Left renal pelvis (tissue), 4 donors: Measurements from ENCODE around the gene VTI1A. TPM values are rescaled to one million over a fixed set of nuclear protein-coding genes. Genes with fewer than 3 reads are reported as not detected.

Experiments used
- DNase-seq, 4 donors: peaks; one replicate each; pipeline ENCODE4 v3.0.0-alpha.2; 2013; ENCODE audit warnings: low read depth in 4 of 4, low spot score in 3 of 4
- polyA plus RNA-seq, 4 donors: library from polyadenylated mRNA; unstranded; fragments of 120-200 nt; gene quantifications; one replicate each; pipeline ENCODE4 v1.2.1, GENCODE V29; 2013; ENCODE audit not compliant: insufficient read length in 4 of 4

Gene VTI1A
- polyA plus RNA-seq, 4 donors, result 13.9 to 21.5 (median 20.5) TPM

DNA sequence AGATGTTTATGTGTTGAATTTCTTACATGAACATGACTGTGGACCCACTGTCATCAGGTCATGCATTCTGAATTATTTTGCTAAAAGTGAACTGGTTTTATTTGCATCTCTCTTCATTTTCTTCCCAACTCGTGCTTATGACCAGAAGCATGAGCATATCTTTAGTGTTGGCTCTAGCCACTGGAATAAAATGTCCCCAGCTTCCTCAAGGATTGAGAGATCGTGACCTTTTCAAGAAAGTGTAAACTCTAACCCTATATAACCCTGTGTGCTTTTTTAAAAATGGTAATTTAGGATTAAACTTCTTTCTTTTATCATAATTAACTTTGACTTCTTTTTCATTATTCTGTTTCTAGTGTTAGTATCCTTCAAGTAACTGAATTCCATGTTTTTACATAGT is 55.5 kb downstream of the VTI1A start:
- no peak for DNase-seq

DNA sequence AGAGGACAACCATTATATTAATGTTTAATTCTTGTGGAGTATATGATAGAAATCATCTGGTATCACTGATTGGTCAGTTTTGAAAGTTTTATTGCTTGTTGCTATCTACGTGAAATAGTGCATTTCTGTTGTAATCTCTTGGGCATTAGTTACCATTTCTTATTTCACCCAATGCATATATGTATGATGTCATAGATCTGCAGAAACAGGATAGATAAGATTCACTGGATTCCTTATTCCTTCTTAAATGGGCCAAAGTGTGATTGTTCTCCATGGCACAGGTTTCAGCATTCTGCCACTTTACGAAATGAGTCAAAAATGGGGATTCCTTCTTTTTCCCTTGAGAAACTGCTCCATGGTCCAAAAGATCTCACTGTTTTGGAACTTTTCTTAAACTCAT is 56.6 kb downstream of the VTI1A start:
- DNase-seq, result no peak

DNA sequence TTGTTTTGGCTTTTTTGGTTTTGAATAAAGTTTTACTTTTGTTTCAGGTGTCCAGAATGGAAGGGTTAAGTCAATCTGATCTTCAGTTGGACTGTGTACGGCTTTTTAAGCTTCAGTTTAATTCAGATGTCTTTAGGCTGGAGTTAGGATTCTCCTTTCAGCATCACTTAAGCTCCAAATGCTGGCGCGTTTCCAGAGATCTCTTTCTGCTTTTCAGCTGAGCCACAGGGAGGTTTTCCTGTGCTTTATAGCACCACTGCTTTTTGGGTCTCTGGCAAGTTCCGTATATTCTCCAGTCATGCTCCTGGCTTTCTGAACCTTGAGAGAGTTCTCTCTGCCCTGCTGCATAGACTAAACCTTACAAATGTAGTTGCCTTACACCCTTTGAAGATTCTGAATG is 60.0 kb downstream of the VTI1A start:
- no peak for DNase-seq

DNA sequence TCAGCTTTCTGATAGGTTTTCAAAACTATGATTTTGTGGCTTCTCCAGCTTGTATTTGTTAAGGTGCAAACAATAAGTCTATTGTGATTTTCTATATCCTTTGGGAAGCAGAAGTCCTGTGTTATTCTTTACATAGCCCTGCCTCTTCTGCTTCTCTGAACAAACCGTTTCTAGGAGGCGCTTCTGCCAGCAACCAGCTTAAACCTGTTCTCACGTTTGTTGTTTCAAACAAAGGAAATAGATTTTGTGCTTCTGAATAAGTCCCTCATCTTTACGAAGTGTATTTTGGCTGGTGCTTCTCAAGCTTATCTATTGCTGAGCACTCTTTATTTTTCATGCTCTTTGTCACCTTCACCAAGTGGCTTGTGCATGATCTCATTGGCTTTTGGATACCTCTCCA is 61.0 kb downstream of the VTI1A start:
- DNase-seq, result no peak

DNA sequence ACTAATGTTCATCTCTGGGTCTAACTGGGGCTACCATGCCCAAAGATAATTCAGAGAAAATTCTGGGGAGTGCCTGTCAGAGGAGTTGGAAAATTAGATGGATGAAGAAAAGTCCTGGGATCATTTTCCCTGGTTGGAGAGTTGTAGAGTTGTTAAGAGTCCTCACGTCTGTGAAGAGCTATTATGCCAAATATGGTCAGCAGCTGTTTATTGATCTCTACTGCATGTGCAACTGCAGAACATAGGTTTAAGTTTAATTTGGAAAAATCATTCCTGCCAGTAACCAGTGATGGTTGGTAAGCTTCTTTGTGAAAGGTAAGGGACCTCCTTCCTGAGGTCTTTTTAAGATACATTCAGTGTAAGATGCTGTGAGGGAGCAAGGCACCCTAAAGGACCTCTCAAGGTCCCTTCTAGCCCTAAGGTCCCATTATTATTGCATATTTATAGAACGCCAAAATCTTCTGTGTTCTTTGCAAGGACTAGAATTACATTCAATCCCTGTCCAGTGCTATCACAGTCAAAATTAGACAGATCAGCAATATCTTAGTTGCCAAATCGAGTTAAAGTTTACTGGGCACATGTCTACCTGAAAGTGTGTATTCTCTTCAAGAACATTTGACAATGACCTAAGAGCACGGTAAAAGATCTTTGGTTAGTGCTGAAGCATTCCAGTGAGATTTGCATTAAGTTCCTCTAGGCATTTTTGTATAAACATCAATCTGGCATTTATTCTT is 62.7 kb downstream of the VTI1A start:
- DNase-seq, result no peak

DNA sequence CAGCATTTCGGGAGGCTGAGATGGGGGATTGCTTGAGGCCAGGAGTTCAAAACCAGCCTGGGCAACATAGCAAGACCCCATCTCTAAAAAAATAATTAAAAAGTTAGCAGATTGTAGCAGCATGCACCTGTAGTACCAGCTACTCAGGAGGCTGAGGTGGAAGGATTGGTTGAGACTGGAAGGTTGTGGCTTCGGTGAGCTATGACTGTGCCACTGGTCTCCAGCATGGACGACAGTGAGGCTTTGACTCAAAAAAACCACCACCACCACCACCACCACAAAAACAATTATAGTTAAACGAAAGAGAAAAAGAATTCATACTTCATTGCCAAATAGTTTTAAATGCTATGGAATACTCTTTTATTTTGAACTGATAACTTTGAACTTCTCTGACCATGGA is 63.4 kb downstream of the VTI1A start:
- DNase-seq, result no peak

DNA sequence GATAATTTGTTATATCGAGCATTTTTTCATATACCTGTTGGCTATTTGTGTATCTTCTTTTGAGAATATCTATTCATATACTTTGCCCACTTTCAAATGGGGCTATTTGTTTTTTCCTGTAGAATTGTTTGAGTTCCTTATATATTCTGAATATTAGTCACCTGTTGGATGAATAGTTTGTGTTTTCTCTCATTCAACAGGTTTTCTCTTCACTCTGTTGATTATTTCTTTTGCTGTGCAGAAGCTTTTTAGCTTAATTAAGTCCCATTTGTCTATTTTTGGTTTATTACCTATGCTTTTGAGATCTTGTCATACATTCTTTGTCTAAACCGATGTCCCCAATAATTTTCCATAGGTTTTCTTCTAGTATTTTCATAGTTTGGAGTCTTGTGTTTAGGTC is 65.3 kb downstream of the VTI1A start:
- DNase-seq, result no peak

DNA sequence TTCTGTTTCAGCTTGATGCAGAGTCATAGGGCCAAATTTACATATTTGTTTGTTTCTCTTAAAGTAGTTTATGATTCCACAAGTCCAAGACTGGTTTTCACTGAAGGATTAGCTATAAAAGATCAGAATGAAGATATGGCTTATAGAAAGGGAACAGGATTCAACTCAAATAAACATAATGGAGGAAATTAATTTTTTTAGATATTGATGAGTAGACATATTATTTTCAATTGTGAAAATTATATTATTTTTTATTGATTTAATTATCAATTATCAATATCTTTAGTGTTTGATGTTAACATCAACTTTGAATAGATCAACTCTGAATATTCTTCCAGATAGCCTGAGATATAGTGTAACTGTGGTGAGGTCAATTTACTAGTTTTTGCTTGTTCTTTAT is 68.1 kb downstream of the VTI1A start:
- DNase-seq, result no peak

DNA sequence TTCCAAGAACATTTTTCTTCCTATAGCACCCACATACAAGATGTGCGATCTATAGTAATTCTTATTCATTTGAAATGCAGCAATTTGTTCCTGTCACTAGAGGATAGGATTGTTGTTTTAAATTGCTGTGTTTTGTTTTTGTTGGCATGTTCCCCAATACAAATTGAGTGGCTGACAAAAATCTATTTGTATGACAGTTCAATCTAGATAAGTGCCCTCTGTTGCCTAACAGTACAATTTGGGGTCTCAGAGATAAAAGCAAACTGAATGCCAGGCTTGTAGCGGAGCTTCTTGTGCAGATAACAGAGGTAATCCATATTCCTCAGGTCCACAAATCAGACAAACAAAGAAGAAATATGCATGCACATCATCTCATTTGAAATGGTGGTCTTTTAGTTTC is 68.8 kb downstream of the VTI1A start:
- DNase-seq, result no peak

DNA sequence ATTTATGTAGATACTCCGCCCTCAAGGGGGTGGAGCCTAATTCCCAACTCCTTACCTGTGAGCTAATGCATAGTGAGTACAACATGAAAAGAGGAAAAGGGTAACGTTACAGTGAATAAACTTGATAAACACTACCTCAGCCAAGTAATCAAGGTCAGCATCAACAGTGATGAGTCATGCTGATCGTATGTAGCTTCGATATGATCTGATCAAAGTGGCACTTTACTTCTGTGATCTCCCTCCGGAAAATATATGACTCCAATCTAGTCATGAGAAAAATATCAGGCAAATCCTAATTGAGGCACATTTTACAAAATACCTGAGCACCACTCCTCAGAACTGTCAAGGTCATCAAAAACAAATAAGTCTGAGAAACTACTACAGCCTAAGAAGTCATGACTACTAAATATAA is 70.4 kb downstream of the VTI1A start:
- no peak for DNase-seq

DNA sequence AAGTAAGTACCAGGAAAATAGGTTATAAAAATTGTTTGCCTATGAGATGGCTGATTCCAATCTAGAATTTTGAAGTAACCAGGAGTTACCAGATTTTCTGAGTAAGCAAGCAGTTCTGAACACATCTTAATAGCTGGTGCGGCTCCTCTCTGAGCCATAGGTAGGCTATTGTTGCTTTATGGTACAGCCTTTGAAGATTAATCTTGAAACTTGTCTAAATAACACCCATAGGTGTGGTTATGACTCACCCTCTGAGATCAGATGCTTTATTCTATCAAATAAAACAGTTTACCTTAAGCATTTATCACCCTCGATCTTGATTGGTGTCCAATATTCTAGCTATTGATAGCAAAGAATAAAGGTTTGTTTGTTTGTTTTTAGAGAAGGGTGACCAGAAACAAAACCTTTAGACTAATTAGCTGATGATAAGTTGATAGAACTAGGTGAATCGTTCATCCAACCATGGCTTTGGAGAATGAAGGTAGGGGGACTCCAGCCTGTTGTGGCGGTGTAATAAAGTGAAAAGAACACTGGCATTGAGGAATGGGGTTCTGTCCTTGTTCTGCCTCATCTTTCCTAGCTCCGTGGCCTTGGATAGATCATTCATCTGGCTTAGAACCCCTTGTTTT is 72.2 kb downstream of the VTI1A start:
- DNase-seq, result no peak

DNA sequence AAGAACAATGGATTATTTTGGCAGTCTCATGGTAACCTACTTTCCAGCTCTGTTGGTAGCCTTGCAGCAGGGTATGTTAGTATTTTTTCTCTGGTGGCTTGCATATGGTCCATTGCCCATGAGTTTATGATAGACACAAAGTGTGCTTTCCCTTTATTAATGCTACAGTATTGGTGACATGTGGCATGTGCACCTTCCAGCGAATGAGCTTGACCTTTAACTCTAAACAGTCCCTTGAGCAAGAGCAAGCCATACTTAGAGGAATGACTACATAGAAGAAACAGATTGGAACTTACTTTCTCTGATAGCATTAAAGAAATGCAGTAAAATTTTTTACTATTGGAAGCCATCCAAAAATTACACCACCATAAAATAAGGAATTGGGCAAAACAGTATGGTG is 73.9 kb downstream of the VTI1A start:
- no peak for DNase-seq

DNA sequence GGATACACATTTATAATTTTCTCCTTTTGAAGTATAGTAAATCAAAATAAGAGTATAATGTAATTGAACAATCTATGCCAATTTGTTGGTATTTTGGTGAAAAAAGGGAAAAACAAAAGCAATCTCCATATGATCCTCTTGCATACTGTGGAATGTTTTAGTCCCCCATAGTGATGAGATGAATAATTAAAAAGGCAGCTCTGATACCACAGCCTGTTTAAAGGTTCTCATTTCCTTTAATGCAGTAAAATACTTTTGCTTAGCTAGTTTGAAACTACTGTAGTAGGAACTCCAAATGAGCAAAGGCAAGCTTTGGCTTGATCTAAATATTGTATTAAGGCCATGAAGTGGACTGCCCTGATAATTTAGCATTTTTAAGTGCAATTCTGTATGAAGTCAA is 77.6 kb downstream of the VTI1A start:
- no peak for DNase-seq

DNA sequence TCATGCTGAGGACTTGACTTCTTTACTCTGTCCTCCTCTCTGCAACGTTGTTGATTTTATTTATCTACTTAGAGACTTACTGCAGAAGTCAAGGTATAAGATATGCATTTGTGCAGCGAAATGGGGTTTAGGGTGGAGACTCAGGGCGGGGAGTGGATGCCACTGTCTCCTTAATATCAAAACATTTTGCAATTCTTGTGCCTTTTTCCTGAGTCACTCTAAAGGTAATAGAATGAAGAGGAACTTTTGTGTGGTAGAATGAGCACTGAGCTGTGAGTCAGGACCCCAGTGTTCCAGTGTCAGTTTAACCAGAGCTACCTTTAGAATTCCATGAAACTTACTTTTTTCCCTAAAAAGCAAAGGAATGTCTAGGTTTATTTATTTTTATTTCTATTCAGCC is 78.2 kb downstream of the VTI1A start:
- DNase-seq, result no peak

DNA sequence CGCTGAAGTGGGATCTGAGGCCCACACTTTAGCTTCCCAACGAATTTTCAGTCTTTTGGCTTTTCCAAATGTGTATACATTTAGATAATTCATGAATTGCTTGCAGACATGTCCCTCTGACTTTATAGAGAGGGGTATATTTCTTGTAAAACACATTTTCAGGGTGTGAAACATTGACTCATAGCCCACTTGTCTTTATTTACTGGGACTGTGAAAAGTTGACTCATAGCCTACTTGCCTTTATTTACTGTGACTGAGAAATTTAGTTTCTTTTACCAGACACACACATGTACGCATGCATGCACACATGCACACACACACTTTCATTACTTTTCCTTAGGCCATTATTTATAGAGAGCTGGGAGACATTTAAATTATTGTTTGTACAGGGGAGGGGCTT is 79.1 kb downstream of the VTI1A start:
- DNase-seq, result no peak

DNA sequence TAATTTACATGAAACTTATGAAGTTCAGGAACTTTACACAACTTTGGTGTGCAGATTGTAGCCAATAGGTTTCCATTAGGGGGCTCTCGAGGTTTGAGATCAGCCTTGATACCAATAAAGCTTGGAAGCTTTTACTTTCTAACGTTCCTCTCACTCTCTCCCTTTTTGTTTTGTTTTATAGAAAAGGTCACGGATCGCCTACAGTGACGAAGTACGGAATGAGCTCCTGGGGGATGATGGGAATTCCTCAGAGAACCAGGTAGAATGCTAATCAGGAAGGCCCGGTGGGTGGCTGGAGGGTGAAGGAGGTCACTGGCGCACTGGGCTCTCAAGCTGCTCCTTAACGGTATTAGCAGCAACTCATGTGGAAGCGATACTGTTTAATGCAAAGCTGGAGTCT is 79.9 kb downstream of the VTI1A start:
- peak in 1 of 4 donors; percentile 6 for DNase-seq

DNA sequence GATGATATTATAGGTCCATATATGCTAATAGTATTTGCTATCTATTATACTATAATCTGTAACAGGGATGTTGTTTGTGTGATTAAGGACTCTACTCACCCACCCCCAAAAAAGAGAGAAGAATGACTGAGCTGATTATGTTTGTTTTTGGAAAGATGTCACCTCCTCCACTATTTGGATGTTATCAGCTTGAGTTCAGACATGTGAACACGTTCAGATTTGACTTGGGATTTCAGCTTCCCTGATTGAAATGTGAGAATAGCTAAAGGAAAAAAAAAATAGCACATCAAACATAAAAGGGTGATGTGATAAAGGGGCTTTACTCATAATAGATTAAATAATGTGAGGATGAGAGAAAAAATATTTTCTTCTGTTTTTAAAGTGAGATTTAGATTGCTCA is 81.2 kb downstream of the VTI1A start:
- no peak for DNase-seq

DNA sequence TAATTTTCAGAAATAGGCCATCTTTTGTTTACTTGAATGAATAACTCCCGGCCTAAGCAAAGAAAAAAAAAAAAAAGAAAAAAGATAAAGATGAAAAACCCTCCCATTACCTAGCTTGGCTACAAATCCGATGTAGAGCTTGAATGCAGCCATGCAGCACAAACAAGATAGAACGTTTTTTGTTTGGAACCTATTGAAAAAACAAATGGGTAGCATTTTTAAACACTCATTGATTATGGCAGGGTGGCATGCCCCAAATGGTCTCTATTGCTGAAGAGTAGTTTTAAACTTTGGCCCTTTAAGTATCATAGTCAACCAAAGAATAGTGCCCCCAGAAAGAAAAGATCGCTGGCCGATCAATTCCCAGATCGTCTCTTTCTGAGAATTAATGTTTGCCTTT is 84.4 kb downstream of the VTI1A start:
- DNase-seq, result no peak

DNA sequence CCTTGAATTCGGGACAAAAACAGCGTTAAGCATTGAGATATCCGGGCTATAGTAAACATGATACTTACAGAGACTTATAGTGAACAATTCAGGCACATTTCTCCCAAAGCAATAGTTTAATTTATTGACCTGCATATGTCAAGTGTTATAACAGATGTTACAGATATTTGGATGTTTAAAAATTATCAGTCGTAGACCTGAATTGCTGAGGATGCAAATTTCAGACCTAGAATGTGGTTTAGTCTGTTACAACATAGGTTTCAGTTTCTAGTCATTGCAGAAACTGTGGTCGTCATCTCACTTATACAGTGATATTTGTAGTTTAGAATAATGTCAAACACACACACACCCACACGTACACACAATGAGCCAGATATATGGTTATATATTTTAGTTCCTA is 85.2 kb downstream of the VTI1A start:
- no peak for DNase-seq

DNA sequence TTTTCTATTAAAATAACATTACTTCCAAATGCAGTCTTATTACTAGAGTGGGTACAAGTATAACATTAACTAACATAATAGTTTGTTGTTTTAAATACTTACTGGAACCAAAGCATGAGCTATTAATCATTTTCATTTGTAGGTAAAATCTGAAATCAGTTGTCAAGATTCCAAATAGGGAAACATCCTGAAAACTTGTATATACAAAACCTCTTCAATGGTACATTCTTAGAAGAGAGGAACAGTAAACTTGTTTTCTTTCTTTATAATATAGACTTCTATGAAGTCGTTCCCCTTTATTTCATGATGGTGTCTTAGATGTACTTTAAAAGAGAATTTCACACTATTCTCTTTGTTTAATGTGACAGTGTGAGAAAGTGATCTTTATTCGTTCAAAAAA is 85.9 kb downstream of the VTI1A start:
- no peak for DNase-seq

DNA sequence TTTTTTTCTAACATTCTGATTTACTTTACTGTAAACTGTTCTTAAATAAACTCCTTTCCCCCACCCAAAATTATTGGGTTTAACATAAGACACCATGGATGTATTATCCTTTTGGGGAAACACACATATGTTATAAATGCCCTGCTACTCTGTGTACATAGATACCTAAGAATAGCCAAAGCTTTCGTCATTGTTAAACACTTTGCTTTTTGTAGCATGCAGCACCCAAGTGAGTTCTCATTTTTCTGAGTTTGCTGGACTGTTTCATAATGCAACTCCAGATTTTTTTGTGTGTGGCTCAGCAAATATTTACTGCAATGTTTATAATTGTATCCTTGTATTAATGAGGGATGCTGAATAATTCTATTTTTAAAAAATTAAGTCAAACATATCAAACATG is 86.9 kb downstream of the VTI1A start:
- DNase-seq, result no peak

DNA sequence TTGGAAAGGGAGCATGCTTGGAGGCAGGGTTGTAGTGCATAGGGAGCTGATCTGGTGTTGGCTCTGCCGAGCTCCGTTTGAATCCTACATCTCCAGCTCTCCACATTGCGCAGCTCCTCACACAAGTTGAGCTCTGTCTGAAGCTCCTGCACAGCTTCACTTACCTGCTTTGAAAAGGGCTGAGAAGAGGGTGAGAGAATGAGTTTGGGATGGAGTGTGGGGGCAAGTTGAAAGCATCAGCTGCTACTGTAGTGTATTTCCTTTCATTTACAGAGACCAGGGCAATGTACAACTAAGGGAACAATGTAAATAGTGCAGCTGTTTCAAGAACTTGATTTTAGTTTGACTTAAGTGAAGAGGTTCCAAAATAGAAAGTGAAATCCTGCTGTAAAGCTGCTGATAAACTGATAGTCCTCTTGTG is 88.5 kb downstream of the VTI1A start:
- DNase-seq, result no peak

DNA sequence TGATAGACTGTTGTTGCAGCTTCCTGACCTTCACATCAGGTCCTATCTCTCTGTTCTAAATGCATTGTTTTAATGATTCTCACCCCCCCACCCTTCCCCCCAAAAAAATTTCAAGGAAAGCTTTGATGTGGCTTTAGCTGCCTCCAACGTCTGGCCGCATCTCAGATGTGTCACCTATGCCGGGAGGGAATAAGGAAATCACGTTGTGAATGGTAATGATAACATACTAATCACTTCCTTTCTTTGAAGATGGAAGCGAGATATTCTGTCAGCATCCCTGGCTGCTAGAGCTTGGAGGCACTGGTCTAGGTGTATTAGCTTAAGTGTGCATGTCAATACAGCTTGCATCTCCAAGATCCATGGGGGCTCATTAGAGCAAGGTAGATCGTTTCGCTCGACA is 89.6 kb downstream of the VTI1A start:
- DNase-seq, result no peak
